GM12878 (cell line): Measurements from ENCODE around the gene MAD1L1. TPM values are rescaled to one million over a fixed set of nuclear protein-coding genes. Genes with fewer than 3 reads are reported as not detected.

Experiments
- ATAC-seq: fragments of 200-7000 bp; cut with Tn5 transposase; 3 replicates; pipeline ENCODE4 v1.9.1; 2020; ENCODE audit warnings: mild to moderate bottlenecking, moderate library complexity
- BruUV-seq: library from RNA; stranded (reverse); fragments of 400-500 nt; replicated peaks from 2 replicates; lab custom pipeline; 2021; lab: Mats Ljungman, UMichigan
- CTCF ChIA-PET: fragments of 300-600 bp; sonication (Branson Sonifier 250); formaldehyde crosslinking; extraction: SDS; loops from one replicate; lab custom pipeline; 2021; ENCODE audit warnings: inconsistent platforms; lab: Yijun Ruan, JAX
- POLR2A ChIA-PET: fragments of 350-600 bp; formaldehyde crosslinking; extraction: SDS; loops from one replicate; lab custom pipeline; 2021; ENCODE audit warnings: inconsistent platforms; lab: Charles Lee
- RAD21 ChIA-PET: fragments of 300-600 bp; sonication (Branson Sonifier 250); formaldehyde crosslinking; loops from one replicate; lab custom pipeline; 2023; ENCODE audit warnings: antibody characterized with exemption; ENCODE audit not compliant: unreplicated experiment; lab: Charles Lee
- SMC1A ChIA-PET: fragments of 300-600 bp; sonication (Branson Sonifier 250); formaldehyde crosslinking; loops from one replicate; lab custom pipeline; 2023; ENCODE audit not compliant: unreplicated experiment, uncharacterized antibody; lab: Charles Lee
- DNase-seq: peaks from one replicate; pipeline ENCODE4 v3.0.0-alpha.2; 2011; ENCODE audit warnings: low read depth, low spot score
- FAIRE-seq: peaks from 3 replicates; lab custom pipeline; 2011; peaks lifted over from hg19 to GRCh38; lab: Jason Lieb, UNC
- H2AFZ ChIP-seq: 2 replicates; pipeline ENCODE4 v1.6.0; 2011; ENCODE audit warnings: low read depth, low read length, control low read depth; ENCODE audit not compliant: control insufficient read depth
- H3K27ac ChIP-seq: 2 replicates; pipeline ENCODE4 v1.5.1; 2011; ENCODE audit warnings: control low read depth; ENCODE audit not compliant: control insufficient read depth, insufficient read depth
- H3K27me3 ChIP-seq, 2 experiments: replicated peaks in 1 of 2; 2 replicates each; pipeline versions ENCODE4 v1.6.0 to v1.6.1; 2011; ENCODE audit warnings: low read length in 1 of 2; ENCODE audit not compliant: control insufficient read depth in 2 of 2, insufficient read depth in 2 of 2
- H3K36me3 ChIP-seq, 2 experiments: 2 replicates each; pipeline ENCODE4 v1.5.1; 2011; ENCODE audit warnings: low read length in 1 of 2; ENCODE audit not compliant: control insufficient read depth in 2 of 2, insufficient read depth in 2 of 2
- H3K4me1 ChIP-seq: 2 replicates; pipeline ENCODE4 v1.6.1; 2011; ENCODE audit warnings: mild to moderate bottlenecking, low read length, moderate library complexity, mixed read lengths; ENCODE audit not compliant: control insufficient read depth, insufficient read depth
- H3K4me2 ChIP-seq: 2 replicates; pipeline ENCODE4 v1.6.0; 2011; ENCODE audit warnings: control low read depth; ENCODE audit not compliant: control insufficient read depth, insufficient read depth
- H3K4me3 ChIP-seq: fragments of 200-600 bp; sonication (generic); 2 replicates; pipeline ENCODE4 v1.5.1; 2016
- H3K79me2 ChIP-seq: 2 replicates; pipeline ENCODE4 v1.6.0; 2011; ENCODE audit warnings: low read length; ENCODE audit not compliant: control insufficient read depth, insufficient read depth
- H3K9ac ChIP-seq: 2 replicates; pipeline ENCODE4 v1.8.0; 2011; ENCODE audit warnings: low read length, control low read depth, mixed read lengths; ENCODE audit not compliant: control insufficient read depth, insufficient read depth
- H3K9me3 ChIP-seq: replicated peaks from 3 replicates; pipeline ENCODE4 v1.5.1; 2011; ENCODE audit warnings: mild to moderate bottlenecking, low read length; ENCODE audit not compliant: control insufficient read depth, insufficient read depth
- H4K20me1 ChIP-seq: 2 replicates; pipeline ENCODE4 v1.6.0; 2011; ENCODE audit not compliant: control insufficient read depth, insufficient read depth
- BCL3 ChIP-seq: IDR thresholded peaks from 2 replicates; pipeline ENCODE4 v1.6.1; 2011; ENCODE audit warnings: borderline replicate concordance, low read depth, mild to moderate bottlenecking, moderate library complexity, low read length; ENCODE audit not compliant: insufficient read depth, poor library complexity, severe bottlenecking
- DPF2 ChIP-seq: fragments of 450-650 bp; IDR thresholded peaks from 2 replicates; pipeline ENCODE4 v1.6.1; 2017; ENCODE audit warnings: mild to moderate bottlenecking
- IRF4 ChIP-seq: IDR thresholded peaks from 2 replicates; pipeline ENCODE4 v1.6.1; 2011; ENCODE audit warnings: low read depth, low read length
- NFIC ChIP-seq: IDR thresholded peaks from 2 replicates; pipeline ENCODE4 v1.6.1; 2012; ENCODE audit warnings: low read depth, mild to moderate bottlenecking, inconsistent platforms, low read length, moderate library complexity
- NFYB ChIP-seq: IDR thresholded peaks from 2 replicates; pipeline ENCODE4 v1.6.1; 2011; ENCODE audit warnings: low read depth, mild to moderate bottlenecking, low read length, improper control_type of control experiment, moderate library complexity; ENCODE audit not compliant: insufficient read depth
- TARDBP ChIP-seq: IDR thresholded peaks from 2 replicates; pipeline ENCODE4 v1.6.1; 2016; ENCODE audit warnings: borderline replicate concordance
- TBL1XR1 ChIP-seq: IDR thresholded peaks from 2 replicates; pipeline ENCODE4 v1.6.1; 2012; ENCODE audit warnings: low read depth, low read length, improper control_type of control experiment
- USF2 ChIP-seq: IDR thresholded peaks from 2 replicates; pipeline ENCODE4 v1.6.1; 2011; ENCODE audit warnings: low read depth, low read length, improper control_type of control experiment, borderline replicate concordance
- ZSCAN29 ChIP-seq: fragments of 450-650 bp; IDR thresholded peaks from 2 replicates; pipeline ENCODE4 v1.6.1; 2017; ENCODE audit warnings: mild to moderate bottlenecking, moderate library complexity
- WGBS: methylation state at CpG from one replicate; pipeline ENCODE4 v1.1.6; 2016; ENCODE audit warnings: low lambda C conversion rate; ENCODE audit not compliant: insufficient replicate concordance, insufficient coverage; ENCODE audit errors: missing lambda C conversion rate; 5-methylcytosine and 5-hydroxymethylcytosine counted together
- in situ Hi-C: fragments of 300-500 bp; cut with MboI; formaldehyde crosslinking; loops from 9 replicates; pipeline ENCODE4 v1.14.3; 2018; ENCODE audit warnings: mixed read lengths
- intact Hi-C: fragments of 100-400 bp; cut with micrococcal nuclease; formaldehyde crosslinking; loops from one replicate; pipeline ENCODE4 v1.14.2; 2022; ENCODE audit not compliant: unreplicated experiment
- polyA plus RNA-seq, 11 experiments: library from polyadenylated mRNA; depleted of rRNA in 4 of 11; unstranded in 6 of 11; stranded (reverse) in 5 of 11; fragments of >200 nt; fragmentation: Nextera tagmentation in 4 of 11; fragmentation: Illumina TruSeq in 1 of 11; extraction: Ambion mirVana in 4 of 11; extraction: Trizol in 1 of 11; gene quantifications; 1 replicate in 1 of 11; 2 replicates in 10 of 11; pipeline versions ENCODE4 v1.2.1 to v1.2.3, GENCODE V29; 2011 to 2016; ENCODE audit warnings: inconsistent platforms in 2 of 11, missing spikeins in 2 of 11, low read depth in 1 of 11
- total RNA-seq, 4 experiments: library from RNA; depleted of rRNA in 3 of 4; stranded (reverse); fragments of >200 nt in 3 of 4; fragmentation: Illumina TruSeq in 1 of 4; extraction: Trizol in 1 of 4; gene quantifications; 2 replicates each; pipeline versions ENCODE4 v1.2.1 to v1.2.3, GENCODE V29; 2013 to 2021
- TF ChIP-seq, protein P1 (sequence below): fragments of 150-350 bp; IDR thresholded peaks from 2 replicates; pipeline ENCODE4 v1.6.1; 2014; ENCODE audit warnings: mild to moderate bottlenecking, low read depth, low read length
- TF ChIP-seq, protein P2 (sequence below): IDR thresholded peaks from 2 replicates; pipeline ENCODE4 v1.6.1; 2012; ENCODE audit warnings: low read depth, low read length, improper control_type of control experiment

Gene MAD1L1
- total and polyA plus RNA-seq, 10 of the 15 experiments (the other 5 are each of a cell fraction or from before 2014, with no cell fraction given): 2.2 to 76.8 (median 38.3) TPM

- no TSS peak for BruUV-seq
- SMC1A ChIA-PET: no interaction called here
- CTCF ChIA-PET: no interaction called here
- RAD21 ChIA-PET: no interaction called here
- POLR2A ChIA-PET: no interaction called here
- no peak for FAIRE-seq
- Histone ChIP-seq H2AFZ (no peak overlapping the region), H3K36me3 (peaks cover 4 to 6% of the 10 kb centered on the region in 2 experiments; a peak in 3 of 4 replicates), H3K4me3 (no peak overlapping the region), H3K27me3 (no peaks in the 10 kb centered on the region), H3K79me2 (no peaks in the 10 kb centered on the region), H3K9me3 (no peaks in the 10 kb centered on the region; the same call in 2 of the 3 replicates), H4K20me1 (no peaks in the 10 kb centered on the region), H3K9ac (no peak overlapping the region), H3K27ac (no peak overlapping the region), H3K4me1 (peaks cover 5% of the 10 kb centered on the region), H3K4me2 (no peak overlapping the region)
- TF ChIP-seq, protein P1, sequence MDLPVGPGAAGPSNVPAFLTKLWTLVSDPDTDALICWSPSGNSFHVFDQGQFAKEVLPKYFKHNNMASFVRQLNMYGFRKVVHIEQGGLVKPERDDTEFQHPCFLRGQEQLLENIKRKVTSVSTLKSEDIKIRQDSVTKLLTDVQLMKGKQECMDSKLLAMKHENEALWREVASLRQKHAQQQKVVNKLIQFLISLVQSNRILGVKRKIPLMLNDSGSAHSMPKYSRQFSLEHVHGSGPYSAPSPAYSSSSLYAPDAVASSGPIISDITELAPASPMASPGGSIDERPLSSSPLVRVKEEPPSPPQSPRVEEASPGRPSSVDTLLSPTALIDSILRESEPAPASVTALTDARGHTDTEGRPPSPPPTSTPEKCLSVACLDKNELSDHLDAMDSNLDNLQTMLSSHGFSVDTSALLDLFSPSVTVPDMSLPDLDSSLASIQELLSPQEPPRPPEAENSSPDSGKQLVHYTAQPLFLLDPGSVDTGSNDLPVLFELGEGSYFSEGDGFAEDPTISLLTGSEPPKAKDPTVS: no peak
- TF ChIP-seq IRF4 (no peak), NFYB (no peak), TBL1XR1 (no peak), NFIC (no peak), BCL3 (no peak), USF2 (no peak), ZSCAN29 (no peak), DPF2 (no peak), TARDBP (no peak)
- TF ChIP-seq, protein P2, sequence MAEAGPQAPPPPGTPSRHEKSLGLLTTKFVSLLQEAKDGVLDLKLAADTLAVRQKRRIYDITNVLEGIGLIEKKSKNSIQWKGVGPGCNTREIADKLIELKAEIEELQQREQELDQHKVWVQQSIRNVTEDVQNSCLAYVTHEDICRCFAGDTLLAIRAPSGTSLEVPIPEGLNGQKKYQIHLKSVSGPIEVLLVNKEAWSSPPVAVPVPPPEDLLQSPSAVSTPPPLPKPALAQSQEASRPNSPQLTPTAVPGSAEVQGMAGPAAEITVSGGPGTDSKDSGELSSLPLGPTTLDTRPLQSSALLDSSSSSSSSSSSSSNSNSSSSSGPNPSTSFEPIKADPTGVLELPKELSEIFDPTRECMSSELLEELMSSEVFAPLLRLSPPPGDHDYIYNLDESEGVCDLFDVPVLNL: no peak
- 87% methylated on average over 6 of the region's 6 CpGs for WGBS
- DNase-seq: no peak
- intact Hi-C loops (no loop called here), in situ Hi-C loops (no loop called here)
- ATAC-seq: no peak
Measured at GRCh38 chr7:2171855-2172254, 60.9 kb downstream of the MAD1L1 start.
